ENCODE data around the gene GXYLT2. TPM values are rescaled to one million over a fixed set of nuclear protein-coding genes. Genes with fewer than 3 reads are reported as not detected.

Gene GXYLT2
- total and polyA plus RNA-seq, 2 of the 13 experiments (the other 11 are each of a cell fraction or from before 2014, with no cell fraction given): 4.3 to 6.9 TPM

DNA sequence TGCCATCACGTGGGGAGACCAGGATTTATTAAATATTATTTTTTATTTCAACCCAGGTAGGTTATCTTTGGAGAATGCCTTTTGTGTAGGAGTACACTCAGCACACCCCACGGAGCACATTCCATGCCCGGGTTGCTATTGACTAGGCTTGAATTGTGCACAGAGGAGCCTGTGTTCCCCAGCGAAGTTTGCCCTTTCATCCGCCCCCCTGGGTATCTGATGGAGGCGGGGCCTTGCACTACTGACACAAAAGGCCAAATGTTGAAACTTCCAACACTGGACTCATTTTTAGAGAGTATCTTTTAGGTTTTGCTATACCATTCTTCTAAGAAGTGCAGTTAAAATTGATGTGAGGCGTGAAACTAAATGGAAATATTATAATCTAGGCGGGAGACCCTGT is 69.5 kb downstream of the GXYLT2 start (continued):
- TF ChIP-seq, protein P1, sequence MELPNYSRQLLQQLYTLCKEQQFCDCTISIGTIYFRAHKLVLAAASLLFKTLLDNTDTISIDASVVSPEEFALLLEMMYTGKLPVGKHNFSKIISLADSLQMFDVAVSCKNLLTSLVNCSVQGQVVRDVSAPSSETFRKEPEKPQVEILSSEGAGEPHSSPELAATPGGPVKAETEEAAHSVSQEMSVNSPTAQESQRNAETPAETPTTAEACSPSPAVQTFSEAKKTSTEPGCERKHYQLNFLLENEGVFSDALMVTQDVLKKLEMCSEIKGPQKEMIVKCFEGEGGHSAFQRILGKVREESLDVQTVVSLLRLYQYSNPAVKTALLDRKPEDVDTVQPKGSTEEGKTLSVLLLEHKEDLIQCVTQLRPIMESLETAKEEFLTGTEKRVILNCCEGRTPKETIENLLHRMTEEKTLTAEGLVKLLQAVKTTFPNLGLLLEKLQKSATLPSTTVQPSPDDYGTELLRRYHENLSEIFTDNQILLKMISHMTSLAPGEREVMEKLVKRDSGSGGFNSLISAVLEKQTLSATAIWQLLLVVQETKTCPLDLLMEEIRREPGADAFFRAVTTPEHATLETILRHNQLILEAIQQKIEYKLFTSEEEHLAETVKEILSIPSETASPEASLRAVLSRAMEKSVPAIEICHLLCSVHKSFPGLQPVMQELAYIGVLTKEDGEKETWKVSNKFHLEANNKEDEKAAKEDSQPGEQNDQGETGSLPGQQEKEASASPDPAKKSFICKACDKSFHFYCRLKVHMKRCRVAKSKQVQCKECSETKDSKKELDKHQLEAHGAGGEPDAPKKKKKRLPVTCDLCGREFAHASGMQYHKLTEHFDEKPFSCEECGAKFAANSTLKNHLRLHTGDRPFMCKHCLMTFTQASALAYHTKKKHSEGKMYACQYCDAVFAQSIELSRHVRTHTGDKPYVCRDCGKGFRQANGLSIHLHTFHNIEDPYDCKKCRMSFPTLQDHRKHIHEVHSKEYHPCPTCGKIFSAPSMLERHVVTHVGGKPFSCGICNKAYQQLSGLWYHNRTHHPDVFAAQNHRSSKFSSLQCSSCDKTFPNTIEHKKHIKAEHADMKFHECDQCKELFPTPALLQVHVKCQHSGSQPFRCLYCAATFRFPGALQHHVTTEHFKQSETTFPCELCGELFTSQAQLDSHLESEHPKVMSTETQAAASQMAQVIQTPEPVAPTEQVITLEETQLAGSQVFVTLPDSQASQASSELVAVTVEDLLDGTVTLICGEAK (IDR thresholded peaks at IDR 0.05): no peak
- TF ChIP-seq, protein P1 (CRISPR knock-in tag; IDR thresholded peaks at IDR 0.05): no peak
- no peak for TF ChIP-seq ZNF781 (CRISPR knock-in tag; IDR thresholded peaks at IDR 0.05; ENCODE audit: borderline replicate concordance, not compliant biosample characterization)
- TF ChIP-seq ELF3 (CRISPR knock-in tag; IDR thresholded peaks at IDR 0.05): 0 out of 2 replicates have a peak, but pooled peaks have one; percentile 46
- no peak for TF ChIP-seq ZNF160 (CRISPR knock-in tag; IDR thresholded peaks at IDR 0.05)
- no peak for TF ChIP-seq AGO2 (optimal IDR thresholded peaks at IDR 0.05; ENCODE audit: low read depth, low read length)
- TF ChIP-seq ARID2 (CRISPR knock-in tag; IDR thresholded peaks at IDR 0.05; ENCODE audit: borderline replicate concordance): peak; percentile 48; the same call in 1 of the 2 replicates
- peak; percentile 56 for TF ChIP-seq KMT2B (CRISPR knock-in tag; IDR thresholded peaks at IDR 0.05)
- no peak for TF ChIP-seq SMC3 (IDR thresholded peaks at IDR 0.05; ENCODE audit: low read length)
- TF ChIP-seq CBFB (CRISPR knock-in tag; IDR thresholded peaks at IDR 0.05): no peak
- no peak for TF ChIP-seq SP4 (CRISPR knock-in tag; IDR thresholded peaks at IDR 0.05)
- no peak for TF ChIP-seq ZNF670 (CRISPR knock-in tag; IDR thresholded peaks at IDR 0.05; ENCODE audit: borderline replicate concordance)
- TF ChIP-seq NFYB (CRISPR knock-in tag; IDR thresholded peaks at IDR 0.05): no peak
- TF ChIP-seq ZFP37 (CRISPR knock-in tag; IDR thresholded peaks at IDR 0.05; ENCODE audit: borderline replicate concordance): no peak
- TF ChIP-seq, protein P2, sequence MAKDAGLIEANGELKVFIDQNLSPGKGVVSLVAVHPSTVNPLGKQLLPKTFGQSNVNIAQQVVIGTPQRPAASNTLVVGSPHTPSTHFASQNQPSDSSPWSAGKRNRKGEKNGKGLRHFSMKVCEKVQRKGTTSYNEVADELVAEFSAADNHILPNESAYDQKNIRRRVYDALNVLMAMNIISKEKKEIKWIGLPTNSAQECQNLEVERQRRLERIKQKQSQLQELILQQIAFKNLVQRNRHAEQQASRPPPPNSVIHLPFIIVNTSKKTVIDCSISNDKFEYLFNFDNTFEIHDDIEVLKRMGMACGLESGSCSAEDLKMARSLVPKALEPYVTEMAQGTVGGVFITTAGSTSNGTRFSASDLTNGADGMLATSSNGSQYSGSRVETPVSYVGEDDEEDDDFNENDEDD (CRISPR knock-in tag; IDR thresholded peaks at IDR 0.05; ENCODE audit: borderline replicate concordance): no peak

All from HepG2 (cell line).